Testis (tissue), 2 donors: ENCODE data around the gene HDAC8.

Experiments used
- POLR2A ChIP-seq: fragments of 450-650 bp; IDR thresholded peaks from one replicate; pipeline ENCODE4 v1.6.1; 2017; ENCODE audit warnings: antibody characterized with exemption, mild to moderate bottlenecking, moderate library complexity
- TF ChIP-seq, protein P1 (sequence below), 3 experiments: fragments of 450-650 bp in 2 of 3; fragments of 200-600 bp in 1 of 3; sonication (generic) in 1 of 3; IDR thresholded peaks; one replicate each; pipeline ENCODE4 v1.5.1; 2016 to 2019; ENCODE audit warnings: antibody characterized with exemption in 3 of 3, mild to moderate bottlenecking in 2 of 3, moderate library complexity in 1 of 3

- TF ChIP-seq, protein P1, sequence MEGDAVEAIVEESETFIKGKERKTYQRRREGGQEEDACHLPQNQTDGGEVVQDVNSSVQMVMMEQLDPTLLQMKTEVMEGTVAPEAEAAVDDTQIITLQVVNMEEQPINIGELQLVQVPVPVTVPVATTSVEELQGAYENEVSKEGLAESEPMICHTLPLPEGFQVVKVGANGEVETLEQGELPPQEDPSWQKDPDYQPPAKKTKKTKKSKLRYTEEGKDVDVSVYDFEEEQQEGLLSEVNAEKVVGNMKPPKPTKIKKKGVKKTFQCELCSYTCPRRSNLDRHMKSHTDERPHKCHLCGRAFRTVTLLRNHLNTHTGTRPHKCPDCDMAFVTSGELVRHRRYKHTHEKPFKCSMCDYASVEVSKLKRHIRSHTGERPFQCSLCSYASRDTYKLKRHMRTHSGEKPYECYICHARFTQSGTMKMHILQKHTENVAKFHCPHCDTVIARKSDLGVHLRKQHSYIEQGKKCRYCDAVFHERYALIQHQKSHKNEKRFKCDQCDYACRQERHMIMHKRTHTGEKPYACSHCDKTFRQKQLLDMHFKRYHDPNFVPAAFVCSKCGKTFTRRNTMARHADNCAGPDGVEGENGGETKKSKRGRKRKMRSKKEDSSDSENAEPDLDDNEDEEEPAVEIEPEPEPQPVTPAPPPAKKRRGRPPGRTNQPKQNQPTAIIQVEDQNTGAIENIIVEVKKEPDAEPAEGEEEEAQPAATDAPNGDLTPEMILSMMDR (IDR thresholded peaks at IDR 0.05) = no peak
- no peak for TF ChIP-seq POLR2A
Observed at GRCh38 chrX:72312311-72312940, 260.2 kb downstream of the HDAC8 start.
